KMS-11 (cell line): ENCODE data around the gene SLC19A1.

Experiments used
- H2AFZ ChIP-seq: fragments of 200-600 bp; sonication (generic); 2 replicates; pipeline ENCODE4 v1.6.1; 2016; ENCODE audit warnings: antibody characterized with exemption, mixed run types, low read depth
- H3K27ac ChIP-seq: fragments of 200-600 bp; sonication (generic); 2 replicates; pipeline ENCODE4 v1.6.1; 2016; ENCODE audit warnings: mild to moderate bottlenecking, mixed run types
- H3K27me3 ChIP-seq: fragments of 200-600 bp; sonication (generic); 2 replicates; pipeline ENCODE4 v1.6.1; 2017; ENCODE audit warnings: mild to moderate bottlenecking, low read depth, mixed run types, moderate library complexity; ENCODE audit not compliant: insufficient read depth
- H3K36me3 ChIP-seq: fragments of 200-600 bp; sonication (generic); 2 replicates; pipeline ENCODE4 v1.6.1; 2017; ENCODE audit warnings: mild to moderate bottlenecking, mixed run types; ENCODE audit not compliant: insufficient read depth
- H3K4me1 ChIP-seq: fragments of 200-600 bp; sonication (generic); 2 replicates; pipeline ENCODE4 v1.6.1; 2016; ENCODE audit warnings: mild to moderate bottlenecking, low read depth, mixed run types; ENCODE audit not compliant: poor library complexity, severe bottlenecking
- H3K4me2 ChIP-seq: fragments of 200-600 bp; sonication (generic); 2 replicates; pipeline ENCODE4 v1.7.0; 2016; ENCODE audit warnings: mild to moderate bottlenecking, mixed run types
- H3K4me3 ChIP-seq: fragments of 200-600 bp; sonication (generic); IDR thresholded peaks from 2 replicates; pipeline ENCODE4 v1.6.1; 2017; ENCODE audit warnings: low read depth, low read length, mixed read lengths; ENCODE audit not compliant: insufficient read depth
- H3K79me2 ChIP-seq: fragments of 200-600 bp; sonication (generic); 2 replicates; pipeline ENCODE4 v1.6.1; 2016; ENCODE audit warnings: low read depth, mixed run types; ENCODE audit not compliant: insufficient read depth
- H3K9ac ChIP-seq: fragments of 200-600 bp; sonication (generic); 2 replicates; pipeline ENCODE4 v1.6.1; 2016; ENCODE audit warnings: mild to moderate bottlenecking, mixed run types
- H4K20me1 ChIP-seq: fragments of 200-600 bp; sonication (generic); 2 replicates; pipeline ENCODE4 v1.6.1; 2016; ENCODE audit warnings: mild to moderate bottlenecking, mixed run types; ENCODE audit not compliant: insufficient read depth
- TF ChIP-seq, protein P1 (sequence below): fragments of 200-600 bp; sonication (generic); conservative IDR thresholded peaks from 2 replicates; pipeline ENCODE4 v1.6.1; 2017; ENCODE audit warnings: low read depth, mild to moderate bottlenecking, antibody characterized with exemption, low read length, moderate library complexity, mixed read lengths

Gene SLC19A1

DNA sequence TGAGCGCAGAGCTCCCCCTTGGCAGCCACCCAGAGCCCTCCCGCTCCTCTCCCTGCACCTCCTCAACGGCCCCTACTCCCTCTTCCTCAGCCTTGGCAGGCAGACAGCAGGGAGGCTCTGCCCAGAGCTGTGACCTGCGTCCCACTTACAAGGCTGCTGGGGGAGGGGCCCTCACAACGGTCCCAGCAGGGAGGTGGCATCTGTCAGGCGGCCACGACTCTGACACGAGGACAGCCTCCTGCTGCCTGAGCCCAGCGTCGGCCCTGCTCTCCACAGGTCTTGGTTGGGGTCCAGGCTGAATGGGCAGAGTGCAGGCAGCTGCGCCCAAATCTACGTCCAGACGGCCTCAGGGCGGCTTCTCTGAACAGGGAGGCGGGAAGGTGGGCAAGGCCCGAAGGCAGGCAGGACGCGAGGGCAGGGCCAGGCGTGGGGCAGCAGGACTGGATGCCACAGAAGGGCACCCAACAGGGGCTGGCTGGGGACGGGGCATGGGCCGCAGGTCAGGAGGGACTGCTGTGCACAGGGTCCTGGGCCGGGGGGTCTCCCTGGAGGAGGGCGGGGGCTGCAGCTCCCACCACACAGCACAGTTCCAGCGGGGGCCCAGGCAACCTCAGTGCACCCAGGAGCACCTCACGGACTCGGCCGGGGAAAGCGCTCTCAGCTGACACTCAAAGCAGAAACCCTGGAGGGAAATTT is 7.5 kb downstream of the SLC19A1 start:
- Histone ChIP-seq H3K36me3 (peaks cover 6% of the 10 kb centered on the region; the same call in 1 of the 2 replicates), H3K4me2 (no peak overlapping the region), H3K27ac (no peak overlapping the region), H3K27me3 (no peaks in the 10 kb centered on the region), H2AFZ (no peak overlapping the region), H3K79me2 (peaks cover 20% of the 10 kb centered on the region), H4K20me1 (no peaks in the 10 kb centered on the region), H3K4me1 (no peaks in the 10 kb centered on the region), H3K9ac (no peak overlapping the region), H3K4me3 (no peak overlapping the region)
- TF ChIP-seq, protein P1, sequence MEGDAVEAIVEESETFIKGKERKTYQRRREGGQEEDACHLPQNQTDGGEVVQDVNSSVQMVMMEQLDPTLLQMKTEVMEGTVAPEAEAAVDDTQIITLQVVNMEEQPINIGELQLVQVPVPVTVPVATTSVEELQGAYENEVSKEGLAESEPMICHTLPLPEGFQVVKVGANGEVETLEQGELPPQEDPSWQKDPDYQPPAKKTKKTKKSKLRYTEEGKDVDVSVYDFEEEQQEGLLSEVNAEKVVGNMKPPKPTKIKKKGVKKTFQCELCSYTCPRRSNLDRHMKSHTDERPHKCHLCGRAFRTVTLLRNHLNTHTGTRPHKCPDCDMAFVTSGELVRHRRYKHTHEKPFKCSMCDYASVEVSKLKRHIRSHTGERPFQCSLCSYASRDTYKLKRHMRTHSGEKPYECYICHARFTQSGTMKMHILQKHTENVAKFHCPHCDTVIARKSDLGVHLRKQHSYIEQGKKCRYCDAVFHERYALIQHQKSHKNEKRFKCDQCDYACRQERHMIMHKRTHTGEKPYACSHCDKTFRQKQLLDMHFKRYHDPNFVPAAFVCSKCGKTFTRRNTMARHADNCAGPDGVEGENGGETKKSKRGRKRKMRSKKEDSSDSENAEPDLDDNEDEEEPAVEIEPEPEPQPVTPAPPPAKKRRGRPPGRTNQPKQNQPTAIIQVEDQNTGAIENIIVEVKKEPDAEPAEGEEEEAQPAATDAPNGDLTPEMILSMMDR = no peak

- H3K27me3 ChIP-seq = no peaks in the 10 kb centered on the region
- H3K4me3 ChIP-seq = no peak overlapping the region
- peaks cover 12% of the 10 kb centered on the region for H3K79me2 ChIP-seq
- no peak overlapping the region for H3K27ac ChIP-seq
- no peak overlapping the region for H2AFZ ChIP-seq
- peaks cover 6% of the 10 kb centered on the region; the same call in 1 of the 2 replicates for H3K36me3 ChIP-seq
- no peaks in the 10 kb centered on the region for H4K20me1 ChIP-seq
- TF ChIP-seq, protein P1 = no peak
- H3K9ac ChIP-seq = no peak overlapping the region
- H3K4me1 ChIP-seq = no peaks in the 10 kb centered on the region
- H3K4me2 ChIP-seq = no peak overlapping the region
Observed at GRCh38 chr21:45533846-45534635, 8.2 kb downstream of the SLC19A1 start.

- Histone ChIP-seq H3K27ac (no peak overlapping the region), H3K4me2 (no peak overlapping the region), H3K4me1 (no peaks in the 10 kb centered on the region), H3K4me3 (no peak overlapping the region), H2AFZ (no peak overlapping the region), H4K20me1 (no peaks in the 10 kb centered on the region), H3K36me3 (peaks cover 6% of the 10 kb centered on the region; the same call in 1 of the 2 replicates), H3K27me3 (no peaks in the 10 kb centered on the region), H3K9ac (no peak overlapping the region), H3K79me2 (peaks cover 6% of the 10 kb centered on the region)
- TF ChIP-seq, protein P1 = no peak
Observed at GRCh38 chr21:45533361-45533845, 8.8 kb downstream of the SLC19A1 start.

DNA sequence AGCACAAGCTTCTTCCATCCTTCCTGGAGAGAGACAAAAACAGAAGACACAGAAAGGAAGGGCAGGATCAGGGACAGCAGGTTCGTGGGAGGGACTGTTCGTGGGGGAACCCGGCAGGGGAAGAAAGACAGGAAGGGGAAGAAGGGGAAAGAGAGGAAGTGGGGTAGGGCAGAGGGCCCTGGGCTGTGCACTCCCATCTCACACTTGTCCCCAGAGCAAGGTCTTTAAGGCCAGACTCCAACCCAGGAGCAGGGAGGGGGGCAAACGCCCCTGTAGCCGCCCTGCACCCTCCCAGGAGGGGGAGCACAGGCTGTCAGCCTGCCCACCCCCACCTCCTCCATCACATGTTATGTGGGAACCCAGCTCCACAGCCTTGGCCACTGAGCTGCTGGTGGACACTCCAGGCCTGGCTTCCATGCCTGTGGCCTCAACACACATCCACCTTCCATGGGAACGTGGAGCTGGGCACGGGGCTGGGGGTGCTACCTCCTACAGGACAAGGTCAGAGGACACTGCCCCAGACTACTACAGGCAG is 9.3 kb downstream of the SLC19A1 start:
- Histone ChIP-seq H3K4me2 (no peak overlapping the region), H4K20me1 (no peaks in the 10 kb centered on the region), H3K27ac (no peak overlapping the region), H2AFZ (no peak overlapping the region), H3K4me3 (no peak overlapping the region), H3K9ac (no peak overlapping the region), H3K79me2 (peaks cover under 1% of the 10 kb centered on the region; the same call in 1 of the 2 replicates), H3K27me3 (no peaks in the 10 kb centered on the region), H3K4me1 (no peaks in the 10 kb centered on the region), H3K36me3 (peaks cover 6% of the 10 kb centered on the region; the same call in 1 of the 2 replicates)
- TF ChIP-seq, protein P1 = no peak
